22Rv1 (cell line): ENCODE results near the gene LTN1.

ENCODE experiments used
- H3K27ac ChIP-seq: fragments of 450-650 bp; 2 replicates; pipeline ENCODE4 v1.5.1; 2017
- CTCF ChIP-seq: fragments of 450-650 bp; IDR thresholded peaks from 2 replicates; pipeline ENCODE4 v1.5.1; 2017; ENCODE audit warnings: mild to moderate bottlenecking
- ZFX ChIP-seq: fragments of 450-650 bp; IDR thresholded peaks from 2 replicates; pipeline ENCODE4 v1.6.1; 2017; ENCODE audit warnings: antibody characterized with exemption, borderline replicate concordance

The LTN1 gene

DNA sequence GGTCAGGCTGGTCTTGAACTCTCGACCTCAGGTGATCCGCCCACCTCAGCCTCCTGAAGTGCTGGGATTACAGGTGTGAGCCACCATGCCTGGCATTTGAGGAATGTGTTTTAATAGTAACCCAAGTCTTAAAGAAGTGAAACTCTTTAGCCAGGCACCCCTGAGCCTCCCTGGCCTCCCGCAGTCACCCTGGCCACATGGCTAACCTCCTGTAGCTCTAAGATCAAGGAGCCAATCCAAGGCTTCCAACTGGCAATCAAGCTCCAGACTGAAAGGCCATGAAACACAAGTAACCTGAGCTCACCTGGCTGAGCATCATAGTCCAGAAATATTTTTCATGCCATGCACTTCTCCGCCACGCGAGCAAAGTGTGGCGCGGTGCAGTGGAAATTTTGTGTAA, 84.3 kb downstream of the LTN1 start:
- no peak overlapping the region for H3K27ac ChIP-seq
- TF ChIP-seq CTCF = no peak
- no peak for TF ChIP-seq ZFX

- no peak overlapping the region for H3K27ac ChIP-seq
- TF ChIP-seq ZFX (no peak), CTCF (no peak)
Observed at GRCh38 chr21:28906841-28907240, 85.8 kb downstream of the LTN1 start.

- no peak overlapping the region for H3K27ac ChIP-seq
- TF ChIP-seq CTCF = no peak
- TF ChIP-seq ZFX = no peak
Observed at GRCh38 chr21:28906236-28906635, 86.4 kb downstream of the LTN1 start.

DNA sequence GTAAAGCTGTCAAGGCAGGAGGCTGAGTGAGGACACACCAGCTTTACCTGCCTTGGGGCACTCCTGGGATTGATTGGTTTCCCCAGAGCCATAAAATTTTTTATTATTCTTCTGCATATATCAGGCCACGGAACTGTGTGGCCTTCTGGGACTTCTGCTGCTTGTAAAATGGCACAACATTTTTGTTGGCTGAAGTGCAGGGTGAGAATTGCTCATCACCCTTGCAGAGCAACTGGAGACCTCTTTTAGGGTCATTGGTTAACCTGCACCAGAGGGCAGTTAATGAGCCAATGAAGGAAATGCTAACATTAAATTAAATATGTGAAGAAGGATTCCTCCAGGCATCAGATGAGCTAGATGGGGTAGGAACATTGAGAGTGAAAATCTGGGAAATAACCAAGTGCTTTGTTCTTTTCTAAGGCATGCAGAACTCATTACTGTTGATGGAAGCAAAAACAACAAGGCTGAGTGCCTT, 87.7 kb downstream of the LTN1 start:
- TF ChIP-seq CTCF = no peak
- TF ChIP-seq ZFX = no peak

DNA sequence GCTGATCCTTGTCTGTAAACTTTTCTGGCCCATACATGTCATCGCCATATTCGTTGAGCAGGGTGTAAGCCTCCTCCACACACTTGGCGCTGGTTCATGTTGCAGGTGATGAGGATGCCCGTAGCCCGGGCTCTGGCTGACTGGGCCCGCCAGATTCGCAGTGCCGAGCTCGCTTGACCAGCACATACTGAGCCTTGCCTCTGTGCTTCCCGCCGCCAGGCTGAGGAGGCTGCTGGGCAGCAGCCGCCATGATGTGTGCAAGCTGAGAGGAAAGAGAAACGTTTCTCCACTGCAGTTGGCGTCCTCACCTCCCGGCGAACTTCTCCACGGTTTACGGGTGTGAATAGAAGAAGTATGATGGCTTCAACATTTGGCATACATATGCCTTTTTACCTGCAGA, 89.2 kb downstream of the LTN1 start:
- no peak overlapping the region for H3K27ac ChIP-seq
- no peak for TF ChIP-seq ZFX
- no peak for TF ChIP-seq CTCF

More for the DNA sequence above, 87.7 kb downstream of the LTN1 start:
- H3K27ac ChIP-seq = 0 out of 2 replicates have a peak overlapping the region, but pooled peaks have one; percentile 9

DNA sequence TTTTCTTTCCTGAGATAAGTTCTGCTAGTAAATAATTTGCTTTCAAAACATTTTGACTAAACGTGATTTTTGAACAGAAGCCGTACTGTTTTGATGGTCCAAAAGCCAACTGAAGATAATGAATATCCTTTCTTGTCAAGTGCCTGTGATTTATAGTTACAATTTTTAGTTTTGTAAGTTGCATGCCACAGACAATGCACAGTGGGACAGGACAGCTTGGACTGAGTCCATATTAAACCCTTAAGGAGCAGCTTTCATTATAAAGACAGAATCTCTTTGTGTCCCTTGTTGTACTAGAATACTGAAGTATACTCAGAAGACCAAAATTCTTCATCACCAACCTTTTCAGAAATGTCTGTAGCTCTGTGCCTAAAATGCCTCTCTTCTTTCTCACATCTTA, 92.2 kb downstream of the LTN1 start:
- no peak overlapping the region for H3K27ac ChIP-seq
- no peak for TF ChIP-seq ZFX
- no peak for TF ChIP-seq CTCF

GRCh38 chr21:28899744-28900143, 92.9 kb downstream of the LTN1 start:
- H3K27ac ChIP-seq = no peak overlapping the region
- TF ChIP-seq ZFX (no peak), CTCF (no peak)
